Lower leg skin (tissue), 3 donors: ENCODE data around the gene CFDP1.

ENCODE experiments used
- POLR2A ChIP-seq, 2 donors: fragments of 450-650 bp; IDR thresholded peaks; one replicate each; pipeline ENCODE4 v1.6.1; 2016 to 2017; ENCODE audit warnings: antibody characterized with exemption in 2 of 2, mild to moderate bottlenecking in 1 of 2, moderate library complexity in 1 of 2
- TF ChIP-seq, protein P1 (sequence below), 3 donors: fragments of 450-650 bp; IDR thresholded peaks; one replicate each; pipeline ENCODE4 v1.5.1; 2016; ENCODE audit warnings: antibody characterized with exemption in 3 of 3, mild to moderate bottlenecking in 3 of 3, moderate library complexity in 2 of 3

DNA sequence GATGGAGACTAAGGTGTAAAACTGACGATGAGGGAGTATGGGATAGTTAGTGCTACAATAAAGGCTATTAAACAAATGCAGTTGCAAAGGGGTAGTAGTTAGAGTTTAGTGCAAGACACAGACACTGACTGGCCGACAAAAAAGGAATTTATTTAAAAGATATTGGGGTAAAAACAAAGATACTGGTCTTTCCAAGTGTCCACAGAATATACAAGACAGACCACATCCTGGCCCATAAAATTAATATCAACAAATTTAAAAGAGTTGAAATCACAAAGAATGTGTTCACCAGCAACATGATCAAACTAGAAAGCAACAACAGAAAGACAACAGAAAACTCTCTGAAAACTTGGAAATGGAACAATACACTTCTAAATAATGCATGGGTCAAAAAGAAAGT is 54.7 kb downstream of the CFDP1 start:
- TF ChIP-seq, protein P1, sequence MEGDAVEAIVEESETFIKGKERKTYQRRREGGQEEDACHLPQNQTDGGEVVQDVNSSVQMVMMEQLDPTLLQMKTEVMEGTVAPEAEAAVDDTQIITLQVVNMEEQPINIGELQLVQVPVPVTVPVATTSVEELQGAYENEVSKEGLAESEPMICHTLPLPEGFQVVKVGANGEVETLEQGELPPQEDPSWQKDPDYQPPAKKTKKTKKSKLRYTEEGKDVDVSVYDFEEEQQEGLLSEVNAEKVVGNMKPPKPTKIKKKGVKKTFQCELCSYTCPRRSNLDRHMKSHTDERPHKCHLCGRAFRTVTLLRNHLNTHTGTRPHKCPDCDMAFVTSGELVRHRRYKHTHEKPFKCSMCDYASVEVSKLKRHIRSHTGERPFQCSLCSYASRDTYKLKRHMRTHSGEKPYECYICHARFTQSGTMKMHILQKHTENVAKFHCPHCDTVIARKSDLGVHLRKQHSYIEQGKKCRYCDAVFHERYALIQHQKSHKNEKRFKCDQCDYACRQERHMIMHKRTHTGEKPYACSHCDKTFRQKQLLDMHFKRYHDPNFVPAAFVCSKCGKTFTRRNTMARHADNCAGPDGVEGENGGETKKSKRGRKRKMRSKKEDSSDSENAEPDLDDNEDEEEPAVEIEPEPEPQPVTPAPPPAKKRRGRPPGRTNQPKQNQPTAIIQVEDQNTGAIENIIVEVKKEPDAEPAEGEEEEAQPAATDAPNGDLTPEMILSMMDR (IDR thresholded peaks at IDR 0.05) = no peak
- no peak for TF ChIP-seq POLR2A (IDR thresholded peaks at IDR 0.05)
